K562 (cell line): ENCODE data around the gene RELL2. TPM values are rescaled to one million over a fixed set of nuclear protein-coding genes. Genes with fewer than 3 reads are reported as not detected.

Experiments used
- ATAC-seq: fragments of 200-7000 bp; cut with Tn5 transposase; 3 replicates; pipeline ENCODE4 v1.9.1; 2020; ENCODE audit warnings: moderate library complexity
- BruUV-seq: library from RNA; stranded (reverse); fragments of 400-500 nt; replicated peaks from 2 replicates; lab custom pipeline; 2021; lab: Mats Ljungman, UMichigan
- CTCF ChIA-PET: fragments of 300-600 bp; formaldehyde crosslinking; extraction: SDS; loops from one replicate; lab custom pipeline; 2021; ENCODE audit warnings: low intra/inter-chr PET ratio; lab: Yijun Ruan, JAX
- POLR2A ChIA-PET: fragments of 300-600, 350-650 bp; sonication (Branson Sonifier 250); formaldehyde crosslinking; extraction: SDS; loops from one replicate; lab custom pipeline; 2021; ENCODE audit warnings: antibody characterized with exemption, inconsistent platforms; lab: Yijun Ruan, JAX
- DNase-seq, 4 experiments: peaks; one replicate each; pipeline versions ENCODE4 v3.0.0 to v3.0.0-alpha.2; 2011 to 2018; ENCODE audit warnings: low spot score in 3 of 4, mixed read lengths in 3 of 4; ENCODE audit errors: extremely low read depth in 1 of 4
- FAIRE-seq: peaks from 2 replicates; lab custom pipeline; 2011; peaks lifted over from hg19 to GRCh38; lab: Jason Lieb, UNC
- H2AFZ ChIP-seq: 2 replicates; pipeline ENCODE4 v1.6.0; 2011; ENCODE audit warnings: low read depth, low read length, control low read depth, inconsistent platforms
- H3K27ac ChIP-seq: fragments of 200-600 bp; 3 replicates; pipeline ENCODE4 v1.8.0; 2011; ENCODE audit warnings: low read depth, mild to moderate bottlenecking, control low read depth, inconsistent platforms, low read length, moderate library complexity, mixed read lengths; ENCODE audit errors: extremely low read depth
- H3K27me3 ChIP-seq, 2 experiments: fragments of 300-600 bp in 1 of 2; 2 replicates in 1 of 2; 3 replicates in 1 of 2; pipeline versions ENCODE4 v1.6.0 to v1.8.0; 2011; ENCODE audit warnings: inconsistent platforms in 2 of 2, low read length in 2 of 2, mild to moderate bottlenecking in 1 of 2, mixed read lengths in 1 of 2, moderate library complexity in 1 of 2; ENCODE audit not compliant: control insufficient read depth in 2 of 2, insufficient read depth in 2 of 2
- H3K36me3 ChIP-seq: fragments of 300-600 bp; 3 replicates; pipeline ENCODE4 v1.8.0; 2011; ENCODE audit warnings: mild to moderate bottlenecking, low read length, inconsistent platforms; ENCODE audit not compliant: control insufficient read depth, insufficient read depth
- H3K4me1 ChIP-seq, 2 experiments: fragments of 200-600 bp in 1 of 2; replicated peaks in 1 of 2; 2 replicates in 1 of 2; 3 replicates in 1 of 2; pipeline versions ENCODE4 v1.5.1 to v1.8.0; 2011; ENCODE audit warnings: inconsistent platforms in 2 of 2, low read length in 2 of 2, mild to moderate bottlenecking in 1 of 2, mixed read lengths in 1 of 2, moderate library complexity in 1 of 2; ENCODE audit not compliant: control insufficient read depth in 2 of 2, insufficient read depth in 2 of 2
- H3K4me2 ChIP-seq: 2 replicates; pipeline ENCODE4 v1.6.1; 2011; ENCODE audit warnings: low read length, control low read depth, inconsistent platforms, mixed read lengths; ENCODE audit not compliant: insufficient read depth
- H3K4me3 ChIP-seq: fragments of 200-600 bp; sonication (generic), shearing (Covaris generic); 2 replicates; pipeline ENCODE4 v1.5.1; 2016; ENCODE audit warnings: control low read depth, inconsistent platforms
- H3K79me2 ChIP-seq: fragments of 200-600 bp; 3 replicates; pipeline ENCODE4 v1.8.0; 2011; ENCODE audit warnings: low read length, inconsistent platforms; ENCODE audit not compliant: control insufficient read depth, insufficient read depth
- H3K9ac ChIP-seq, 2 experiments: 2 replicates each; pipeline versions ENCODE4 v1.6.0 to v1.6.1; 2011; ENCODE audit warnings: low read depth in 2 of 2, low read length in 2 of 2, control low read depth in 1 of 2, inconsistent platforms in 1 of 2, mild to moderate bottlenecking in 1 of 2, mixed read lengths in 1 of 2; ENCODE audit not compliant: insufficient read depth in 1 of 2
- H3K9me1 ChIP-seq: one replicate; pipeline ENCODE4 v1.6.0; 2011; ENCODE audit warnings: inconsistent platforms, mild to moderate bottlenecking, low read length, moderate library complexity; ENCODE audit not compliant: control insufficient read depth, insufficient read depth
- H3K9me3 ChIP-seq: replicated peaks from 2 replicates; pipeline ENCODE4 v1.5.1; 2011; ENCODE audit warnings: low read depth, low read length, inconsistent platforms; ENCODE audit not compliant: control insufficient read depth, insufficient read depth
- H4K20me1 ChIP-seq: replicated peaks from 2 replicates; pipeline ENCODE4 v1.6.1; 2011; ENCODE audit warnings: low read length, inconsistent platforms, mixed read lengths; ENCODE audit not compliant: control insufficient read depth, insufficient read depth
- EP400 ChIP-seq: fragments of 450-650 bp; IDR thresholded peaks from 2 replicates; pipeline ENCODE4 v1.6.1; 2017; ENCODE audit warnings: antibody characterized with exemption, mild to moderate bottlenecking, moderate library complexity
- HLTF ChIP-seq: fragments of 450-650 bp; IDR thresholded peaks from 2 replicates; pipeline ENCODE4 v1.6.1; 2016
- IRF2 ChIP-seq: sonication (generic); formaldehyde crosslinking; IDR thresholded peaks from 2 replicates; pipeline ENCODE4 v1.8.1; 2022; ENCODE audit warnings: mild to moderate bottlenecking, missing genetic modification reagents
- MGA ChIP-seq: fragments of 450-650 bp; IDR thresholded peaks from 2 replicates; pipeline ENCODE4 v1.6.1; 2016; ENCODE audit warnings: mild to moderate bottlenecking, moderate library complexity
- TAL1 ChIP-seq: fragments of 450-650 bp; IDR thresholded peaks from 2 replicates; pipeline ENCODE4 v1.6.1; 2016; ENCODE audit warnings: mild to moderate bottlenecking
- TRIM24 ChIP-seq, 2 experiments: fragments of 450-650 bp; IDR thresholded peaks; 2 replicates each; pipeline ENCODE4 v1.6.1; 2016
- ZNF324 ChIP-seq: fragments of 250-450 bp; sonication (Bioruptor Pico); IDR thresholded peaks from 2 replicates; pipeline ENCODE4 v1.4.0; 2020; ENCODE audit warnings: mild to moderate bottlenecking
- WGBS: fragments of 100-300 bp; shearing (Covaris generic); methylation state at CpG from one replicate; pipeline ENCODE4 v1.1.6; 2016; ENCODE audit warnings: low coverage, mixed read lengths; ENCODE audit not compliant: insufficient coverage; ENCODE audit errors: missing lambda C conversion rate; 5-methylcytosine and 5-hydroxymethylcytosine counted together
- in situ Hi-C: fragments of 300-500 bp; cut with MboI; formaldehyde crosslinking; loops from 4 replicates; pipeline ENCODE4 v1.15.0; 2018; ENCODE audit warnings: inconsistent platforms, mixed read lengths
- intact Hi-C: fragments of 100-400 bp; cut with micrococcal nuclease; formaldehyde crosslinking; loops from 2 replicates; pipeline ENCODE4 v1.14.2; 2022
- polyA plus RNA-seq, 8 experiments: library from polyadenylated mRNA; depleted of rRNA in 4 of 8; stranded (reverse) in 5 of 8; unstranded in 3 of 8; fragments of >200 nt; fragmentation: Nextera tagmentation in 2 of 8; fragmentation: Illumina TruSeq in 1 of 8; extraction: Ambion mirVana in 2 of 8; extraction: Trizol in 1 of 8; gene quantifications; 2 replicates each; pipeline versions ENCODE4 v1.2.1 to v1.2.3, GENCODE V29; 2011 to 2014; ENCODE audit warnings: inconsistent platforms in 1 of 8, missing spikeins in 1 of 8
- total RNA-seq, 7 experiments: library from RNA; depleted of rRNA in 6 of 7; stranded (reverse); fragments of >200 nt in 6 of 7; fragmentation: Illumina TruSeq in 2 of 7; extraction: Trizol in 2 of 7; gene quantifications; 2 replicates each; pipeline versions ENCODE4 v1.2.1 to v1.2.3, GENCODE V29; 2011 to 2021; ENCODE audit warnings: low replicate concordance in 1 of 7

RELL2 gene
- total and polyA plus RNA-seq, 9 of the 15 experiments (the other 6 are each of a cell fraction or from before 2014, with no cell fraction given) = 0.06 to 36.0 (median 14.3) TPM

- no peak for DNase-seq
- FAIRE-seq = no peak
- no TSS peak for BruUV-seq
Measured at GRCh38 chr5:141635646-141636045, 1.2 kb upstream of the RELL2 start.

More at GRCh38 chr5:141635646-141636045, 1.2 kb upstream of the RELL2 start:
- 6% methylated on average over 7 of the region's 7 CpGs for WGBS
- peaks cover 42 to 44% of the 10 kb centered on the region in 2 experiments for H3K4me1 ChIP-seq
- no peaks in the 10 kb centered on the region for H3K9me3 ChIP-seq
- H3K27ac ChIP-seq = peak overlapping the region; percentile 84
- in situ Hi-C loops = loop anchor here (5.0 kb wide), 1 partner anchor 43 kb away; no protein-coding TSS in a partner anchor
- H4K20me1 ChIP-seq = peaks cover 8% of the 10 kb centered on the region; the same call in 1 of the 2 replicates
- peak overlapping the region; percentile 88 to 95; a peak in 3 of 4 replicates for H3K9ac ChIP-seq
- CTCF ChIA-PET = no interaction called here
- intact Hi-C loops = loop anchor here (2.0 to 5.0 kb wide), 2 partner anchors 17 to 43 kb away; partner anchors contain the start of gene DIAPH1
- H3K36me3 ChIP-seq = peaks cover 66% of the 10 kb centered on the region
- H3K4me2 ChIP-seq = peak overlapping the region; percentile 100
- no peak for ATAC-seq
- H3K79me2 ChIP-seq = peaks cover 79% of the 10 kb centered on the region
- H3K27me3 ChIP-seq = no peaks in the 10 kb centered on the region
- TF ChIP-seq TAL1 = no peak
- TF ChIP-seq EP400 = 0 out of 2 replicates have a peak, but pooled peaks have one; percentile 2
- no peak for TF ChIP-seq TRIM24 (IDR thresholded peaks at IDR 0.05)
- 0 out of 2 replicates have a peak, but pooled peaks have one; percentile 29 for TF ChIP-seq MGA
- TF ChIP-seq HLTF = no peak
- TF ChIP-seq IRF2 (CRISPR knock-in tag) = no peak
- no peak for TF ChIP-seq ZNF324 (CRISPR knock-in tag)
- H2AFZ ChIP-seq = no peak overlapping the region
- peak overlapping the region; percentile 91 for H3K4me3 ChIP-seq
- peaks cover 5% of the 10 kb centered on the region for H3K9me1 ChIP-seq
- POLR2A ChIA-PET = interaction anchor here (0.7 to 2.2 kb wide), 4 partner anchors 10 to 128 kb away, joined by 3 to 12 read pairs (median 3); no protein-coding TSS in a partner anchor
